Measurements from ENCODE around the gene MMP23B.

GRCh38 chr1:1598720-1599029 is 33.3 kb upstream of the MMP23B start:
- TF ChIP-seq CTCF (IDR thresholded peaks at IDR 0.05) (no peak), EP300 (IDR thresholded peaks at IDR 0.05) (no peak), POLR2A (IDR thresholded peaks at IDR 0.05) (no peak)

Measured in ovary (tissue), 3 donors.